Measurements from ENCODE around the gene ANKRD66. TPM values are rescaled to one million over a fixed set of nuclear protein-coding genes. Genes with fewer than 3 reads are reported as not detected.

The ANKRD66 gene
- total RNA-seq, 2 experiments from 2014 or later, result not detected

GRCh38 chr6:46730921-46731461, 15.7 kb upstream of the ANKRD66 start:
- Histone ChIP-seq H3K4me1 (ENCODE audit: insufficient read depth, low read length) (no peaks in the 10 kb centered on the region), H3K36me3 (ENCODE audit: insufficient read depth, low read length) (no peaks in the 10 kb centered on the region), H3K27ac (ENCODE audit: low read depth in 1 of 2, low read length in 2 of 2) (no peak overlapping the region), H3K4me3 (ENCODE audit: low read length) (no peak overlapping the region), H3K9me3 (ENCODE audit: control insufficient read depth in 1 of 2, insufficient read depth in 1 of 2, low read length in 2 of 2) (no peaks in the 10 kb centered on the region), H3K27me3 (ENCODE audit: control insufficient read depth in 1 of 2, insufficient read depth in 2 of 2, low read length in 2 of 2) (peaks cover 28 to 44% of the 10 kb centered on the region in 2 experiments)
- CTCF ChIA-PET, result no interaction called here
- no peak for TF ChIP-seq CTCF (IDR thresholded peaks at IDR 0.05)
- H3K4me1 Mint-ChIP-seq (ENCODE audit: low read depth), result no peaks in the 10 kb centered on the region
- intact Hi-C loops (cut with DNase I, micrococcal nuclease), result no loop called here
- H3K36me3 Mint-ChIP-seq (ENCODE audit: low read depth), result no peaks in the 10 kb centered on the region
- H3K27me3 Mint-ChIP-seq, result peaks cover 82% of the 10 kb centered on the region
- H3K27ac Mint-ChIP-seq, result no peak overlapping the region
- H3K9me3 Mint-ChIP-seq, result no peaks in the 10 kb centered on the region
- peak in 3 of 14 experiments; percentile 3 to 42 (median 28) for DNase-seq
- POLR2A ChIA-PET, result no interaction called here
- no peak for ATAC-seq (ENCODE audit: poor library complexity)
- no peak overlapping the region for H3K4me3 Mint-ChIP-seq

- H3K4me1 ChIP-seq (ENCODE audit: insufficient read depth, low read length), result no peaks in the 10 kb centered on the region
- H3K27me3 Mint-ChIP-seq, result peaks cover 85% of the 10 kb centered on the region
- no peak for ATAC-seq (ENCODE audit: poor library complexity)
- no peak overlapping the region for H3K4me3 Mint-ChIP-seq
- intact Hi-C loops (cut with DNase I, micrococcal nuclease), result no loop called here
- H3K27ac Mint-ChIP-seq, result no peak overlapping the region
- no peak overlapping the region for H3K27ac ChIP-seq (ENCODE audit: low read depth in 1 of 2, low read length in 2 of 2)
- H3K9me3 Mint-ChIP-seq, result no peaks in the 10 kb centered on the region
- TF ChIP-seq CTCF (IDR thresholded peaks at IDR 0.05), result no peak
- ChIA-PET CTCF (no interaction called here), POLR2A (no interaction called here)
- H3K4me3 ChIP-seq (ENCODE audit: low read length), result no peak overlapping the region
- H3K27me3 ChIP-seq (ENCODE audit: control insufficient read depth in 1 of 2, insufficient read depth in 2 of 2, low read length in 2 of 2), result peaks cover 36 to 61% of the 10 kb centered on the region in 2 experiments
- no peak for DNase-seq
- H3K4me1 Mint-ChIP-seq (ENCODE audit: low read depth), result no peaks in the 10 kb centered on the region
- H3K36me3 Mint-ChIP-seq (ENCODE audit: low read depth), result no peaks in the 10 kb centered on the region
- H3K36me3 ChIP-seq (ENCODE audit: insufficient read depth, low read length), result no peaks in the 10 kb centered on the region
- H3K9me3 ChIP-seq (ENCODE audit: control insufficient read depth in 1 of 2, insufficient read depth in 1 of 2, low read length in 2 of 2), result no peaks in the 10 kb centered on the region
These were observed 13.4 kb upstream of the ANKRD66 start for GRCh38 chr6:46733341-46733801.

- Mint-ChIP-seq H3K27ac (no peak within 1 kb of the TSS), H3K4me3 (no peak within 1 kb of the TSS), H3K9me3 (no peaks in the 10 kb centered on the region), H3K4me1 (ENCODE audit: low read depth) (no peaks in the 10 kb centered on the region), H3K27me3 (peaks cover 73% of the 10 kb centered on the region), H3K36me3 (ENCODE audit: low read depth) (no peaks in the 10 kb centered on the region)
- DNase-seq, result peak in 2 of 14 experiments; percentile 7 to 13
- TF ChIP-seq CTCF (IDR thresholded peaks at IDR 0.05), result no peak
- no peak for ATAC-seq (ENCODE audit: poor library complexity)
- intact Hi-C loops (cut with DNase I, micrococcal nuclease), result no loop called here
- no peaks in the 10 kb centered on the region for H3K36me3 ChIP-seq (ENCODE audit: insufficient read depth, low read length)
- H3K27ac ChIP-seq (ENCODE audit: low read depth in 1 of 2, low read length in 2 of 2), result no peak within 1 kb of the TSS
- no peaks in the 10 kb centered on the region for H3K9me3 ChIP-seq (ENCODE audit: control insufficient read depth in 1 of 2, insufficient read depth in 1 of 2, low read length in 2 of 2)
- H3K4me1 ChIP-seq (ENCODE audit: insufficient read depth, low read length), result no peaks in the 10 kb centered on the region
- peak within 1 kb of the TSS; percentile 19 for H3K4me3 ChIP-seq (ENCODE audit: low read length)
- ChIA-PET CTCF (no interaction called here), POLR2A (no interaction called here)
- H3K27me3 ChIP-seq (ENCODE audit: control insufficient read depth in 1 of 2, insufficient read depth in 2 of 2, low read length in 2 of 2), result peaks cover 36 to 60% of the 10 kb centered on the region in 2 experiments
These were observed 11.6 kb upstream of the ANKRD66 start, which contains the start of gene PLA2G7 for GRCh38 chr6:46734867-46735719. Gene PLA2G7 (minus strand): TSS chr6:46735375. CDS start chr6:46722891, 12,484 bp downstream.

Data from CD4-positive, alpha-beta T cell (primary cell).